Activated CD4-positive, alpha-beta T cell treated with anti-CD3 and anti-CD28 coated beads, Interleukin-2, amount 50 U/mL, for 24 hours (primary cell): ENCODE results near the gene RIMS4.
"Not testable (repeated sequence)": the region's sequence is repeated elsewhere in the genome, so short reads cannot be mapped to it uniquely, and the experiment has no call there.

Experiments used
- DNase-seq, 2 donors: peaks; one replicate each; pipeline ENCODE4 v3.0.0-alpha.2; 2020; ENCODE audit warnings: low read depth in 1 of 2, low spot score in 1 of 2

The RIMS4 gene

GRCh38 chr20:44830995-44831394, 20.6 kb upstream of the RIMS4 start:
- no peak for DNase-seq

GRCh38 chr20:44830523-44830922, 20.2 kb upstream of the RIMS4 start:
- no peak for DNase-seq

- no peak for DNase-seq
Observed at GRCh38 chr20:44829688-44830087, 19.3 kb upstream of the RIMS4 start.

- DNase-seq = no peak
Observed at GRCh38 chr20:44828640-44829039, 18.3 kb upstream of the RIMS4 start.

- DNase-seq = no peak
Observed at GRCh38 chr20:44827401-44827800, 17.1 kb upstream of the RIMS4 start.

- DNase-seq = not testable (repeated sequence)
Observed at GRCh38 chr20:44821576-44821975, 11.2 kb upstream of the RIMS4 start.

- no peak for DNase-seq
Observed at GRCh38 chr20:44819936-44820335, 9.6 kb upstream of the RIMS4 start.

- DNase-seq = no peak
Observed at GRCh38 chr20:44817143-44817910, 7.0 kb upstream of the RIMS4 start.

- DNase-seq = no peak
Observed at GRCh38 chr20:44814937-44815336, 4.6 kb upstream of the RIMS4 start.

- no peak for DNase-seq
Observed at GRCh38 chr20:44811150-44811685, 872 bp upstream of the RIMS4 start.

GRCh38 chr20:44810061-44810390, 320 bp downstream of the RIMS4 start:
- no peak for DNase-seq

GRCh38 chr20:44809380-44810060, 826 bp downstream of the RIMS4 start:
- DNase-seq = no peak

- DNase-seq = no peak
Observed at GRCh38 chr20:44807684-44808056, 2.7 kb downstream of the RIMS4 start.

GRCh38 chr20:44807051-44807683, 3.2 kb downstream of the RIMS4 start:
- DNase-seq = no peak

GRCh38 chr20:44805979-44806620, 4.2 kb downstream of the RIMS4 start:
- DNase-seq = no peak

GRCh38 chr20:44805335-44805978, 4.9 kb downstream of the RIMS4 start:
- no peak for DNase-seq

GRCh38 chr20:44803383-44803941, 6.9 kb downstream of the RIMS4 start:
- no peak for DNase-seq

- no peak for DNase-seq
Observed at GRCh38 chr20:44802702-44803101, 7.6 kb downstream of the RIMS4 start.

GRCh38 chr20:44800391-44801046, 9.8 kb downstream of the RIMS4 start:
- no peak for DNase-seq

GRCh38 chr20:44799691-44800090, 10.7 kb downstream of the RIMS4 start:
- DNase-seq = no peak
